HG02973 (cell line): ENCODE data around the gene MRPL37.

ENCODE experiments used
- ATAC-seq: cut with Tn5 transposase; IDR thresholded peaks from one replicate; pipeline ENCODE4 v1.9.1; 2021; ENCODE audit warnings: moderate library complexity; ENCODE audit not compliant: unreplicated experiment

Gene MRPL37

GRCh38 chr1:54238353-54239034 lies 38.5 kb downstream of the MRPL37 start:
- ATAC-seq, result no peak

- ATAC-seq, result no peak
Observed at GRCh38 chr1:54239035-54239383, 39.0 kb downstream of the MRPL37 start.

GRCh38 chr1:54239631-54240031 lies 39.7 kb downstream of the MRPL37 start:
- no peak for ATAC-seq

DNA sequence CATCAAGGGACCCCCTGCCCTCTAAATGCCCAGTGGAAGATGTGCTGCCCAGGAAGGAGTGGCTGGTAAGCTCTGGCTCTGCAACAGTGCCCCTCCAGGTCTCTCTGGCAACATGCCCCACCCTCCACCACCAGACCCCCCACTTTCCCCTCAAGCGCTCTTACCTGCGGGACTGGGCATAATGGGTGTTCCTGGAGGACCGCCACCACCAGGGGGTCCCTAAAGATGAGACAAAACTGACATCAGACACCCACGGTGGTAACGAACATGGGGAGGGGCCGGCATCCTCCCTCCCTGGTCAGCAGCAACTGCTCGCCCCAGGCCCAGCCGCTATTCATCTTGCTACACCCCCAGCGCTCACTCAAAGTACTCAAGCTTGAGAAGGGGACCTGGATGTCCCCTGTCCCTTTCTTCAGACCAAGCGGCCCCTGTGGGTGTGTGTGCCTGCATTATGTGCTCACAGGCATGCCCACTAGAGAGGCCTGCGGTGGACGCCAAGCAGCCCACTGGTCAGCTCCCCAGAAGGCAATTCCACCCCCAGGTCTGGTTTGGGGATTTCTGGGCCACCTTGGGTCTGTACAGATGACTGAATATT lies 40.9 kb downstream of the MRPL37 start:
- ATAC-seq, result no peak

GRCh38 chr1:54241364-54241763 lies 41.4 kb downstream of the MRPL37 start:
- no peak for ATAC-seq

DNA sequence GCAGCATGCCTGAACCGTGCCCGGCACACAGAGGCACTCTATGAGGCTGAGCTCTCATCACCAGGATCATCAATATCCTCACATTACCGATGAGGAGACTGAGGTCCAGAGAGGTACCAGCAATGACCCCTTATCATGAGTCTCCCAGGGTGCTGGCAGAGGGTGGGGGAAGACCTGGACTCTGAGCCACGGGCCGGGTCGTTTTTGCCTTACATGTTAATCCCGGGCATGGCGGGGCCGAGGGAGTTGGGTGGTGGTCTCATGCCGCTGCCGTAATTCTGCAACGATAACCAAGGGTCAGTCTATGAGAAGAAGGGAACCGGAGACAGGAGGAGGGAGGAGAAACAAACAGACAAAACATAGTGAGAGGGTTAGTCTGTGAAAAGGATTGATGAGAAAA lies 43.1 kb downstream of the MRPL37 start:
- ATAC-seq, result no peak

DNA sequence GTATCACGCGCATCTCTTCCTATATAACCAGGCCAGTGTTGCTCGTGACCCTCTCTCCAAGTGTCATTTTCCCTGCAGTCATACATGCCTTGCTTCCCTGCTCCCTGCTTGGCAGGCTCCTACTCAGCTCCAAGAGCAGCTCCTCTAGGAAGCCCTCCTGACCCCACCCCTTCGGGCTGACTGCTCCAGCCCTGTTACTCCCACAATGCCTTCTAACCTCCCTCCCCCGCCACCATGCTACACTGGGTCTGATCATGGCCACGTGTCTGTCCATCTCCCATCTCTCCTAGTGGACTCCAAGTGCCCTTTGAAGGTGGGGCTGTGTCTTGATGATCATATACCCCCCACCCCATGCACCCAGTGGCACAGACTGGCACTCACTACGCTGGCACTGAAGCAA lies 44.7 kb downstream of the MRPL37 start:
- no peak for ATAC-seq

- no peak for ATAC-seq
Observed at GRCh38 chr1:54245501-54245900, 45.5 kb downstream of the MRPL37 start.

DNA sequence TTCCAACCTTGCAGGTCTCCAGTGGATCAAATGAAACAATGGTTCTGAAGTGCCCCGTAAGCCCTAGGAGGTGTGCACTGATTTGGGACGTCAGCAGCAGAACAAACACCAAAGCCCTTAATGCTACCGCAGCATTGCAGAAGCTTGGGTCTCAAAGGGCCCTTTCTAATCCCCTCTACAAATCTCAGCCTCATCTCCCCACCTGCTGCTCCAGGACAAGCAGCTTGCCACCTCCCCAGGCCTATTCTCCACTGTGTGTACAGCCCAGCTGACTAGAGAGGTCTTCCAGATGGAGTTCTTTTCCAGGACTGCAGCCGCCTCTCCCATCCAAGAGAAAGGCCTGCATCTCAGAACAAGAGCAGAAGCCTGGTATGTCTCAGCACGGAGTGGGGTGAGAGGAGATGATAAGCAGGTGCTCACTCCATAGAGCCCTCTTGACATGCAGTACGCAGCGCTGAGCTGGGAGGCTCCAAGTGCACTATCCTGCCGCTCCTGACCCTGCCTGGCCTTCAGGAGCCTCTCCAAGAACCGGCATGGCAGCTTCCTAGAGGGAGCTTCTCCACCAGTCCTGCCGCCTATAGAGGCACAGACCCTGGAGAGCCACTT lies 46.3 kb downstream of the MRPL37 start:
- ATAC-seq, result no peak

- ATAC-seq, result no peak
Observed at GRCh38 chr1:54247863-54248515, 48.0 kb downstream of the MRPL37 start.

DNA sequence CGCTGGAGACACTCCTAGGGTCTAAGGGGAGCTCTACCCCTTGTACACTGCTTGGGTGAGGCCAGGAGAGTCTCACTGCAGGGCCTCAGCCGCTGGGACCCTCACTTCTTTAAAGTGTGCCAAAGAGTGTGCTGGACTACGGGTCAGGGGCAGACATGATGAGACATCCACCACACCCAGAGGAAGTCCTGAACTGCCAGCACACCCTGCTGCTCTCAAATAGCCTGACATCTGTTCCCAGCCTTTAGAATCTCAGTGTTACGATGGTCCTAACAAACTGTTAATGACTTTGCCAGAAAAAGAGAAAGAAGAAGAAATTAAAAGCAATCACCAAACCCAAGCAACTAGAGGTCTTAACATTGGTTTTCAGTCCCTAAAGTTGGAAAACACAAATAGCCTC lies 49.0 kb downstream of the MRPL37 start:
- no peak for ATAC-seq

- ATAC-seq, result no peak
Observed at GRCh38 chr1:54249819-54250435, 50.0 kb downstream of the MRPL37 start.

- ATAC-seq, result no peak
Observed at GRCh38 chr1:54250670-54251069, 50.7 kb downstream of the MRPL37 start.

DNA sequence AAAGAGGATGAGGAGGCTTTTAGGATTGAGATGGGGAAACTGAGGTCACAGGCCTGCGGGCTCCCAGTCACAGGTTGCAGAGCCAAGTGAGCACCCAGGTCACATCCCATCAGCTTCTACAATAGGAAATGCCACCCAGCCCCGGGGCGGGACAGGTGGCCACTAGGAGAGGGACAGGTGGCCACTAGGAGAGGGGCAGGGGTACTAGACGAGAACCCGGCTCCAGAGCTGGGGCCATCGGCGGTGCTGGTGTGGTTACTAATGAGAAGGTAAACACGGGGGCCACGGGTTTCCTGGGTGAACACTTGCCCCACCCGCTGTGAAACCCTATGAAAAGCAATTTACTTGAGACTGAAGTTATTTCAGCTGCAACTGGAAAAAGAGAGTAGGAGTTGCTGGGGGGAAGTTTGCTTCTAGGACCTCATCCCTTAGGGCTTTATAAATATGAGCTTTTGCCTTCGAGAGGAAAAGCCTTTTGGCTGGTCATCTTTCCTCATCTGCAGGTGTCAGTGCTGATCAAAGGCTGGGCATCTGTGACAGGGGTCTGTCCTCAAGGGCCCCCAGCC lies 52.5 kb downstream of the MRPL37 start:
- ATAC-seq, result no peak

DNA sequence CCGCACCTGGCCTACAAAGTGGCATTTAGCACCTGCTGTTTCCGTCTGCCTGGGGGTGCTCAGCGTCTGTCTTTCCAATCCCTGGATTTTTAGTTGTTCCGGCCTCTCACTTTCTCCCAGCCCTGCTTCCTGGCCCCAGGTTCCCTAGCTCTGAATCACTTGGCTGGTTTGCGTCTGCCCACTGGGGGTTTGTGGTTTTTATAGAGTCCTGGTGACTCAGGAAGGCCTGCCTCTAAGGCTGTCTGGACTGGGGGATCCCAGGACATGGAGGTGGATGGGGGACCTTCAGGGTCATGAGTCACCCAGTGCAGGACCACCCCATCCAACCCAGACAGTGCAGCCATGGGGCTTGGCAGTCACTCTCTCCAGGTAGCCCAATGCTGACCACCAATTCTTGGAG lies 53.5 kb downstream of the MRPL37 start:
- no peak for ATAC-seq

- ATAC-seq, result no peak
Observed at GRCh38 chr1:54254055-54254454, 54.1 kb downstream of the MRPL37 start.

GRCh38 chr1:54255026-54255702 lies 55.2 kb downstream of the MRPL37 start:
- no peak for ATAC-seq

GRCh38 chr1:54256522-54257345 lies 56.8 kb downstream of the MRPL37 start:
- no peak for ATAC-seq

DNA sequence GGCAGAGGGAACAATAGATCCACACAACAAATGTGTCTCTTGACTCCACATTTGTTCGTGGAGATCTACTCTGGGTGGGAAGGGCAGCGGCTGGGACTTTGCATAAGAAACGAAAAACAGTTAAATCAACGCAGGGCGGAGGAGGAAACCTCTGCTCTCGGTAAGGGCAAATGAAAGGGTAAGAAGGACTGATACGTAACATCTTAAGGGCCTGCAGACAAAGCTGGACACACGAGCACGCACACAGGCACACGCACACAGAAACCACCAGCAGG lies 57.3 kb downstream of the MRPL37 start:
- ATAC-seq, result no peak

GRCh38 chr1:54257876-54258275 lies 57.9 kb downstream of the MRPL37 start:
- no peak for ATAC-seq
